T-cell (primary cell): Measurements from ENCODE around the gene GBP1. TPM values are rescaled to one million over a fixed set of nuclear protein-coding genes. Genes with fewer than 3 reads are reported as not detected.
"Not testable (repeated sequence)": the region's sequence is repeated elsewhere in the genome, so short reads cannot be mapped to it uniquely, and the experiment has no call there.

ENCODE experiments used
- ATAC-seq, 4 experiments: fragments of 200-7000 bp in 3 of 4; fragments of 150-1000 bp in 1 of 4; cut with Tn5 transposase; replicated peaks in 1 of 4; 1 replicate in 3 of 4; 2 replicates in 1 of 4; pipeline ENCODE4 v1.10.0; 2021; ENCODE audit warnings: moderate library complexity in 3 of 4, mild to moderate bottlenecking in 2 of 4, moderate number of reproducible peaks in 1 of 4
- CTCF ChIA-PET, 2 donors: fragments of 300-600 bp; sonication (Branson Sonifier 250); formaldehyde crosslinking; loops; one replicate each; lab custom pipeline; 2022; ENCODE audit warnings: antibody characterized with exemption in 2 of 2; lab: Charles Lee
- POLR2A ChIA-PET, 2 donors: fragments of 300-600 bp; sonication (Branson Sonifier 250); formaldehyde crosslinking; loops; one replicate each; lab custom pipeline; 2022; ENCODE audit warnings: antibody characterized with exemption in 2 of 2; lab: Charles Lee
- DNase-seq, 35 experiments: peaks; one replicate each; pipeline versions ENCODE4 v3.0.0 to v3.0.0-alpha.2; 2013 to 2023
- H3K27ac ChIP-seq: one replicate; pipeline ENCODE4 v1.5.1; 2013; ENCODE audit warnings: low read length
- H3K27me3 ChIP-seq, 2 experiments: replicated peaks in 1 of 2; 1 replicate in 1 of 2; 2 replicates in 1 of 2; pipeline versions ENCODE4 v1.6.1 to v1.7.0; 2013; ENCODE audit warnings: low read length in 1 of 2, mixed read lengths in 1 of 2; ENCODE audit not compliant: control insufficient read depth in 2 of 2, insufficient read depth in 2 of 2; ENCODE audit errors: extremely low read depth in 1 of 2
- H3K36me3 ChIP-seq, 2 donors: 1 replicate in 1 of 2; 2 replicates in 1 of 2; pipeline versions ENCODE4 v1.6.1 to v1.7.0; 2013; ENCODE audit warnings: low read length in 1 of 2; ENCODE audit not compliant: control insufficient read depth in 2 of 2, insufficient read depth in 1 of 2; ENCODE audit errors: extremely low read depth in 1 of 2
- H3K4me1 ChIP-seq, 2 experiments: 1 replicate in 1 of 2; 2 replicates in 1 of 2; pipeline versions ENCODE4 v1.6.1 to v1.7.0; 2013; ENCODE audit warnings: low read length in 2 of 2, mixed read lengths in 1 of 2; ENCODE audit not compliant: insufficient read depth in 2 of 2, control insufficient read depth in 1 of 2; ENCODE audit errors: extremely low read depth in 1 of 2
- H3K4me3 ChIP-seq, 2 donors: 1 replicate in 1 of 2; 2 replicates in 1 of 2; pipeline versions ENCODE4 v1.5.1 to v1.7.0; 2013; ENCODE audit warnings: mild to moderate bottlenecking in 2 of 2, low read length in 1 of 2, moderate library complexity in 1 of 2; ENCODE audit not compliant: control insufficient read depth in 1 of 2; ENCODE audit errors: extremely low read depth in 1 of 2
- H3K9me3 ChIP-seq: 2 replicates; pipeline ENCODE4 v1.7.0; 2013
- H3K27ac Mint-ChIP-seq, 2 donors: one replicate each; pipeline ENCODE4 v1.8.0; 2020 to 2021; ENCODE audit warnings: mild to moderate bottlenecking in 2 of 2, mixed read lengths in 2 of 2
- H3K27me3 Mint-ChIP-seq, 2 donors: one replicate each; pipeline ENCODE4 v1.8.0; 2021 to 2022; ENCODE audit warnings: mixed read lengths in 2 of 2
- H3K36me3 Mint-ChIP-seq: one replicate; pipeline ENCODE4 v1.8.0; 2021; ENCODE audit warnings: mixed read lengths
- H3K4me1 Mint-ChIP-seq, 3 donors: one replicate each; pipeline ENCODE4 v1.8.0; 2020 to 2022; ENCODE audit warnings: mixed read lengths in 3 of 3, mild to moderate bottlenecking in 1 of 3
- H3K4me3 Mint-ChIP-seq, 3 donors: one replicate each; pipeline ENCODE4 v1.8.0; 2020 to 2022; ENCODE audit warnings: mild to moderate bottlenecking in 3 of 3, mixed read lengths in 3 of 3, moderate library complexity in 3 of 3
- H3K9me3 Mint-ChIP-seq, 3 donors: one replicate each; pipeline ENCODE4 v1.8.0; 2020 to 2022; ENCODE audit warnings: mixed read lengths in 3 of 3
- WGBS: methylation state at CpG from one replicate; pipeline ENCODE4 v1.1.5; 2013; ENCODE audit warnings: missing lambda C conversion rate; ENCODE audit not compliant: insufficient coverage; 5-methylcytosine and 5-hydroxymethylcytosine counted together
- total RNA-seq, 35 experiments: library from RNA in 6 of 35; stranded (reverse) in 6 of 35; fragments of 120-200 nt in 1 of 35; gene quantifications; one replicate each; pipeline versions ENCODE4 v1.2.1 to v1.2.4 and lab custom pipeline; 2013 to 2026

The GBP1 gene
- total RNA-seq, 5 donors from 2014 or later (not counting 1 experiment from before 2014, with no cell fraction given): 29.5 to 57.8 (median 53.5) TPM

DNA sequence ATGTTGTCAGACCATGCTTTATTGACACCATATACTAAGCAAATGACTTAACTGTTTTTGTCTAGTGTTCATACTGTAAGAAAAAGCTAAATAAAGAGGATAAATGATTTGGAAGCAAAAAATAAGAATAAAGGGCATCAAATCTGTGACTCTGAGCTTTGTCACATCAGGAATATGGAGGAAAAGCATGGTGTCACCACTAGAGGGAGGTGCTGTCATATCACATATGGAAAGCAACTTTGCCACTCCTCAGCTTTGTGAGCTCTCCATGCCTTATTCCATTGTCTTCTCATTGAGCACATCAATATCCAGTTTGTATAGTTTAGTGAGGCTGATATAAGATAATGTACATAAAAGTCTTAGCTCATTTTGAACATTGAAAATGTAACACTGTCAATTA is 20.8 kb upstream of the GBP1 start:
- Histone ChIP-seq H3K27ac (no peak overlapping the region), H3K36me3 (no peaks in the 10 kb centered on the region), H3K9me3 (no peaks in the 10 kb centered on the region), H3K27me3 (no peaks in the 10 kb centered on the region), H3K4me3 (no peak overlapping the region), H3K4me1 (peaks cover 0 to 2% of the 10 kb centered on the region in 2 experiments)
- H3K27me3 Mint-ChIP-seq: no peaks in the 10 kb centered on the region
- DNase-seq (peak in 17 of 35 experiments; percentile 4 to 74 (median 32)), ATAC-seq (peak in 1 of 4 experiments; percentile 55)
- no peak overlapping the region for H3K4me3 Mint-ChIP-seq
- ChIA-PET POLR2A (interaction anchor here in 1 of 2 donors (0.5 kb wide), 1 partner anchor 43 kb away, joined by 3 read pairs; no protein-coding TSS in a partner anchor), CTCF (interaction anchor here (0.7 to 1.6 kb wide), 21 partner anchors 21 to 370 kb away, joined by 3 to 24 read pairs (median 4); partner anchors contain the start of gene GBP1 (in 1 of the 2))
- no peaks in the 10 kb centered on the region for H3K9me3 Mint-ChIP-seq
- peaks cover 0 to 6% (median 0%) of the 10 kb centered on the region in 3 donors for H3K4me1 Mint-ChIP-seq
- H3K27ac Mint-ChIP-seq: no peak overlapping the region
- no peaks in the 10 kb centered on the region for H3K36me3 Mint-ChIP-seq

DNA sequence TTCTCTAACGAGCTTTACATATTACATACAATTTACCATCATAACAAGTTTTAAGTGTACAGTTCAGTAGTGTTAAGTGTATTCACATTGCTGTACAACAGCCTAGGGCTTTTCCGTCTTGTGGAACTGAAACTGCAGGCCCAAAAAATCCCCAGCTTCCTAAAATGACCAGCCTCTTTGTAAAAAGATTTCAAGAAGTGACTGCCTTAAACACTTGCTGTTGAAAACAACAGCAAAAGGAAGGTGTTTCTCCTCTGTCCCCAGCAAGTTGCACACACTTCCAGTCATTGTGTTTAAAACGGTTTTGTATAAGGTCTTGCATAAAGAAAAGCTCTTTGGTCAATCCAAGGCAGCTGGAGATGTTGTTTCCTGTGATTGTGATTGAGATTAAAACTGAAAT is 16.0 kb upstream of the GBP1 start:
- WGBS: no CpG with 5 or more reads among the region's 3 CpGs
- ChIA-PET POLR2A (no interaction called here), CTCF (interaction anchor here in 1 of 2 donors (0.6 to 1.9 kb wide), 4 partner anchors 12 to 148 kb away, joined by 3 to 5 read pairs (median 4); no protein-coding TSS in a partner anchor)
- Mint-ChIP-seq H3K27ac (no peak overlapping the region), H3K27me3 (no peaks in the 10 kb centered on the region), H3K9me3 (peaks cover 0 to 12% (median 9%) of the 10 kb centered on the region in 3 donors), H3K36me3 (peaks cover 3% of the 10 kb centered on the region), H3K4me1 (peaks cover 0 to 6% (median 0%) of the 10 kb centered on the region in 3 donors), H3K4me3 (no peak overlapping the region)
- no peaks in the 10 kb centered on the region for H3K4me1 ChIP-seq
- no peaks in the 10 kb centered on the region for H3K27me3 ChIP-seq
- no peaks in the 10 kb centered on the region for H3K36me3 ChIP-seq
- no peaks in the 10 kb centered on the region for H3K9me3 ChIP-seq
- DNase-seq (no peak), ATAC-seq (no peak)
- H3K27ac ChIP-seq: no peak overlapping the region
- H3K4me3 ChIP-seq: no peak overlapping the region

DNA sequence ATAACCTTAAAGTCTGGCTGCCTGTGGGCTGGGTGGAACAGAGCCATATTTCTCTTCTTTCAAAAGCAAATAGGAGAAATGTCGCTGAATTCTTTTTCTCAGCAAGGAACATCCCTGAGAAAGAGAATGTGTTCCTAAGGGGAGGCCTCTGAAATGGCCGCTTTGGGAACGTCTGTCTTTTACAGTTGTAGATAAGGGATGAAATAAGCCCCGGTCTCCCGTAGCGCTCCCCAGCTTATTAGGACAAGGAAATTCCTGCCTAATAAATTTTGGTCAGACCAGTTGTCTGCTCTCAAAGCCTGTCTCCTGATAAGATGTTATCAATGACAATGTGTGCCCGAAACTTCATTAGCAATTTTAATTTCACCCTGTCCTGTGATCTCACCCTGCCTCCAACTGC is 15.1 kb upstream of the GBP1 start:
- CTCF ChIA-PET, H3K27me3 Mint-ChIP-seq, H3K27ac ChIP-seq, H3K9me3 ChIP-seq, H3K4me3 ChIP-seq, H3K27ac Mint-ChIP-seq, H3K27me3 ChIP-seq, H3K4me1 Mint-ChIP-seq, POLR2A ChIA-PET, H3K4me3 Mint-ChIP-seq, H3K4me1 ChIP-seq, H3K36me3 Mint-ChIP-seq, H3K36me3 ChIP-seq, DNase-seq, ATAC-seq: not testable (repeated sequence)
- peaks cover 0 to 12% (median 9%) of the 10 kb centered on the region in 3 donors for H3K9me3 Mint-ChIP-seq
- WGBS: 98% methylated on average over 6 of the region's 7 CpGs

- H3K9me3 ChIP-seq, DNase-seq, H3K4me3 Mint-ChIP-seq, ATAC-seq, POLR2A ChIA-PET, H3K36me3 Mint-ChIP-seq, H3K4me3 ChIP-seq, H3K36me3 ChIP-seq, H3K27me3 ChIP-seq, H3K27me3 Mint-ChIP-seq, H3K27ac Mint-ChIP-seq, H3K27ac ChIP-seq, H3K4me1 ChIP-seq: not testable (repeated sequence)
- Mint-ChIP-seq H3K4me1 (peaks cover 24 to 27% (median 25%) of the 10 kb centered on the region in 3 donors), H3K9me3 (peaks cover 4 to 14% (median 11%) of the 10 kb centered on the region in 3 donors)
- 82% methylated on average over 6 of the region's 8 CpGs for WGBS
- CTCF ChIA-PET: interaction anchor here in 1 of 2 donors (0.7 kb wide), 1 partner anchor 297 kb away, joined by 3 read pairs; no protein-coding TSS in a partner anchor
Measured at GRCh38 chr1:89072466-89073065, 7.6 kb upstream of the GBP1 start.

GRCh38 chr1:89070509-89070908 is 5.5 kb upstream of the GBP1 start:
- Mint-ChIP-seq H3K4me1 (peaks cover 25 to 32% (median 29%) of the 10 kb centered on the region in 3 donors), H3K9me3 (peaks cover 4 to 14% (median 11%) of the 10 kb centered on the region in 3 donors), H3K4me3 (peak overlapping the region; percentile 77 to 86 (median 82)), H3K27me3 (no peaks in the 10 kb centered on the region), H3K36me3 (peaks cover 4% of the 10 kb centered on the region), H3K27ac (peak overlapping the region; percentile 87 to 97)
- no peaks in the 10 kb centered on the region for H3K9me3 ChIP-seq
- H3K4me1 ChIP-seq: peaks cover 7 to 8% of the 10 kb centered on the region in 2 experiments
- H3K4me3 ChIP-seq: peak overlapping the region in 1 of 2 donors; percentile 50
- no CpG with 5 or more reads among the region's 1 CpG for WGBS
- CTCF ChIA-PET: interaction anchor here (0.8 to 2.1 kb wide), 5 partner anchors 72 to 288 kb away, joined by 3 to 7 read pairs (median 4); partner anchors contain the start of gene GBP4 (in 1 of the 2)
- H3K27me3 ChIP-seq: no peaks in the 10 kb centered on the region
- H3K36me3 ChIP-seq: no peaks in the 10 kb centered on the region
- ATAC-seq (peak in 1 of 4 experiments; percentile 17), DNase-seq (no peak)
- POLR2A ChIA-PET: no interaction called here
- no peak overlapping the region for H3K27ac ChIP-seq

DNA sequence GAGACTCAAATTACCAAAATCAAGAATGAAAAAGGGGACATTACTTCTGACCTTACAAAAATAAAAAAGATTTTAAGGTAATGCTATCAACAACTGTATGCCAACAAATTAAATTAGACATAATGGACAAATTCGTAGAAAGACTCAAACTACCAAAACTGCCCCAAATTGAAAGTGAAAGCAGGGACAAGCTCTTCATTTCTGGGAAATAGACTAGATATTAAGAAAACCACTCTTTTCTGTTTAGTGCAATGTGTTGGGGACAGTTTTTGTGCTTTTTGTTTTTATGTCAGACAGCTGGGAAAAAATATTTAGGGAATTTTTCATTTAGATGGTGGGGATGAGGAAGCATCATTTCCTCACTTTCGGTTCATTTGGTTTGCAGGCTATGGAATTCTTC is 4.9 kb upstream of the GBP1 start:
- H3K9me3 Mint-ChIP-seq: peaks cover 4 to 14% (median 11%) of the 10 kb centered on the region in 3 donors
- no peaks in the 10 kb centered on the region for H3K27me3 Mint-ChIP-seq
- H3K9me3 ChIP-seq: no peaks in the 10 kb centered on the region
- H3K4me1 ChIP-seq: peaks cover 9 to 11% of the 10 kb centered on the region in 2 experiments
- DNase-seq: peak in 1 of 35 experiments; percentile 57
- WGBS: no CpG with 5 or more reads among the region's 2 CpGs
- peaks cover 25 to 33% (median 32%) of the 10 kb centered on the region in 3 donors for H3K4me1 Mint-ChIP-seq
- no peaks in the 10 kb centered on the region for H3K36me3 ChIP-seq
- peak overlapping the region; percentile 87 to 97 for H3K27ac Mint-ChIP-seq
- no peaks in the 10 kb centered on the region for H3K27me3 ChIP-seq
- H3K4me3 Mint-ChIP-seq: peak overlapping the region; percentile 77 to 86 (median 82)
- no peak for ATAC-seq
- CTCF ChIA-PET: interaction anchor here (0.6 to 2.1 kb wide), 12 partner anchors 11 to 365 kb away, joined by 3 to 7 read pairs (median 4); partner anchors contain the start of genes GBP4 (in 1 of the 2) and GBP5 (in 1 of the 2)
- peak overlapping the region; percentile 79 for H3K27ac ChIP-seq
- POLR2A ChIA-PET: interaction anchor here (0.5 to 0.7 kb wide), 4 partner anchors 14 to 162 kb away, joined by 3 to 7 read pairs (median 3); no protein-coding TSS in a partner anchor
- peak overlapping the region; percentile 23 to 50 for H3K4me3 ChIP-seq
- H3K36me3 Mint-ChIP-seq: peaks cover 4% of the 10 kb centered on the region
